ENCODE data around the gene OR14C36.

GRCh38 chr1:248375446-248375845 lies 26.9 kb downstream of the OR14C36 start, which contains the start of gene OR2T6:
- TF ChIP-seq REST (IDR thresholded peaks at IDR 0.05; ENCODE audit: low read depth, low read length) (no peak), POLR2AphosphoS5 (IDR thresholded peaks at IDR 0.05; ENCODE audit: low read depth, low read length) (no peak), TAF1 (IDR thresholded peaks at IDR 0.05; ENCODE audit: borderline replicate concordance, low read depth, low read length) (no peak), CTCF (IDR thresholded peaks at IDR 0.05) (no peak), TCF12 (IDR thresholded peaks at IDR 0.05) (no peak)
